Measurements from ENCODE around the gene RTTN. TPM values are rescaled to one million over a fixed set of nuclear protein-coding genes. Genes with fewer than 3 reads are reported as not detected.
A peak's percentile ranks its signal among the peaks of the same experiment; 100 is the strongest.

The RTTN gene
- total and polyA plus RNA-seq, 2 of the 4 experiments (the other 2 are of a cell fraction), result 5.8 to 19.9 TPM

- 0 out of 2 replicates have a peak overlapping the region, but pooled peaks have one; percentile 16 for H2BK20ac ChIP-seq (ENCODE audit: low read depth, low read length)
- BruUV-seq (replicated peaks), result no TSS peak
- peaks cover 9% of the 10 kb centered on the region for H3K9me1 ChIP-seq (ENCODE audit: insufficient read depth, low read length)
- no peak overlapping the region; the same call in 1 of the 2 replicates for H3K18ac ChIP-seq (ENCODE audit: low read depth, low read length)
- no peak overlapping the region for H2AK5ac ChIP-seq (ENCODE audit: low read depth, low read length)
- H2BK15ac ChIP-seq (ENCODE audit: low read depth, low read length), result no peak overlapping the region
- peaks cover 17 to 31% of the 10 kb centered on the region in 2 experiments for H3K79me1 ChIP-seq (ENCODE audit: low read depth in 1 of 2, low read length in 2 of 2)
- H4K91ac ChIP-seq (ENCODE audit: insufficient read depth, low read depth, low read length), result no peak overlapping the region; the same call in 1 of the 2 replicates
- no peak overlapping the region for H3K56ac ChIP-seq (ENCODE audit: extremely low read depth, insufficient read depth, low read length)
- no peak overlapping the region for H3K9ac ChIP-seq (ENCODE audit: low read depth, low read length)
- in situ Hi-C loops (cut with MboI; ENCODE audit: low sequenced_read_pairs) (no loop called here), intact Hi-C loops (cut with micrococcal nuclease) (no loop called here), dilution Hi-C loops (cut with HindIII; ENCODE audit: low sequenced_read_pairs, unreplicated experiment) (loop anchor here (25.0 kb wide), 1 partner anchor 256 kb away; no protein-coding TSS in a partner anchor)
- no peak overlapping the region for H4K5ac ChIP-seq (ENCODE audit: low read depth, low read length)
- H3K4me2 ChIP-seq (ENCODE audit: low read depth, low read length), result no peak overlapping the region
- no peak overlapping the region for H2AFZ ChIP-seq (replicated peaks; ENCODE audit: low read length, poor library complexity)
- peak overlapping the region; percentile 98 for H2BK5ac ChIP-seq (ENCODE audit: low read depth, low read length, poor library complexity, severe bottlenecking)
- H3K23ac ChIP-seq (ENCODE audit: low read depth, low read length), result no peak overlapping the region
- no peak overlapping the region for H2AK9ac ChIP-seq (replicated peaks; ENCODE audit: low read depth, low read length, poor library complexity)
- ATAC-seq (ENCODE audit: low read depth) (no peak), DNase-seq (no peak)
- H3K36me3 ChIP-seq (ENCODE audit: control insufficient read depth, insufficient read depth, low read length), result no peaks in the 10 kb centered on the region
- H3K4me1 ChIP-seq (ENCODE audit: control insufficient read depth, insufficient read depth, low read length), result peaks cover 5% of the 10 kb centered on the region; the same call in 1 of the 2 replicates
- peak overlapping the region; percentile 32; the same call in 1 of the 2 replicates for H2BK120ac ChIP-seq (ENCODE audit: low read depth, low read length)
- H3K27me3 ChIP-seq (ENCODE audit: control insufficient read depth, insufficient read depth, low read length), result no peaks in the 10 kb centered on the region
- no peak for TF ChIP-seq BHLHE40 (IDR thresholded peaks at IDR 0.05; ENCODE audit: low read depth, low read length)
- no peak for TF ChIP-seq RFX5 (IDR thresholded peaks at IDR 0.05; ENCODE audit: low read depth, low read length)
- no peak for TF ChIP-seq CEBPB (IDR thresholded peaks at IDR 0.05; ENCODE audit: low read depth, low read length)
- TF ChIP-seq NFE2L2 (IDR thresholded peaks at IDR 0.05; ENCODE audit: low read depth, low read length), result no peak
- ChIA-PET CTCF (no interaction called here), POLR2A (ENCODE audit: unreplicated experiment) (no interaction called here)
- H3K14ac ChIP-seq (replicated peaks; ENCODE audit: low read depth, low read length), result no peak overlapping the region
- no peaks in the 10 kb centered on the region for H3K9me3 ChIP-seq (ENCODE audit: control insufficient read depth, insufficient read depth, low read length)
- no peak overlapping the region; the same call in 1 of the 2 replicates for H3K4ac ChIP-seq (ENCODE audit: low read depth, low read length)
- no peaks in the 10 kb centered on the region for H4K20me1 ChIP-seq (ENCODE audit: insufficient read depth, low read length)
- peak overlapping the region in 1 of 2 experiments; percentile 36; a peak in 1 of 4 replicates for H4K8ac ChIP-seq (ENCODE audit: low read depth in 2 of 2, low read length in 2 of 2)
- no peak overlapping the region for H3K4me3 ChIP-seq (ENCODE audit: insufficient read depth, low read depth, low read length)
- peak overlapping the region; percentile 23; the same call in 1 of the 2 replicates for H3K27ac ChIP-seq (ENCODE audit: insufficient read depth, low read length)
Measured at GRCh38 chr18:70181725-70182124, 23.8 kb downstream of the RTTN start.
